Measurements from ENCODE around the gene TSPAN32.
"Not testable (repeated sequence)": the region's sequence is repeated elsewhere in the genome, so short reads cannot be mapped to it uniquely, and the experiment has no call there.

Gene TSPAN32

DNA sequence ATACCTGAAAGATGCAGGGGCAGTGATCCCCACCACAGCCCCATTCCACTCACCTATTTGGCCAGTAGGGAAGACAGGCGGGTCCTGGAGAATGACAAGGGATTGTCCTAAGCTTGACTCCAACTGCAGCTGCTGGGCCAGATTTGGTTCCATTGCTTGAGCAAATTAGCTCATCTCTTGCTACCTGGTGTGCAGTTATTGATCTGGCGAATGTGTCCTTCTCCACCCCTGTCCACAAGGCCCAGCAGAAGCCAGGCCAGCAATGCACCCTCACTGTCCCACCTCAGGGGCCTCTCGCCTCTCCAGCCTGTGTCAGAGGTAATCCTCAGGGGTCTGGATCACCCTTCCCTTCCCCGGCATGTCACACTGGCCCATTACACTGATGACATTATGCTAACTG is 23.3 kb downstream of the TSPAN32 start:
- no peak for DNase-seq (ENCODE audit: insufficient read length)
- TF ChIP-seq POLR2A (IDR thresholded peaks at IDR 0.05; ENCODE audit: low read depth, low read length) (no peak), POLR2AphosphoS5 (IDR thresholded peaks at IDR 0.05; ENCODE audit: low read depth, low read length) (no peak), TAF1 (IDR thresholded peaks at IDR 0.05; ENCODE audit: borderline replicate concordance, low read depth, low read length) (no peak)
- FAIRE-seq: no peak

DNA sequence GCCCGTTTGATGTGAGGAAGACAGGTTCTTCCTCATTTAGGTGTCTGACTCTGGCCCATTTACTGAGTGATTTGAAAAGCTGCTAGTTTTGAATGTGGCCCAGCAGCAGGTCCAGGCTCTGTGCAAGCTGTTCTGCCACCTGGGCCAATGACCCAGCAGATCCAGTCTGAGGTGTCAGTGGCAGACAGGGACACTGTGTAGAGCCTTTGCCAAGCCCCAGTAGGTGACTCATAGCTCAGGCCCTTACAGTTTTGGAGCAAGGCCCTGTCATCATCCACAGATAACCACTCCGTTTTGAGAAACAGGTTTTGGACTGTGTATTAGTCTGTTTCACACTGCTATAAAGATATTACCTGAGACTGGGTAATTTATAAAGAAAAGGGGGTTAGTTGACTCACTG is 23.9 kb downstream of the TSPAN32 start:
- FAIRE-seq: no peak
- no peak for TF ChIP-seq POLR2AphosphoS5 (IDR thresholded peaks at IDR 0.05; ENCODE audit: low read depth, low read length)
- no peak for DNase-seq (ENCODE audit: insufficient read length)

DNA sequence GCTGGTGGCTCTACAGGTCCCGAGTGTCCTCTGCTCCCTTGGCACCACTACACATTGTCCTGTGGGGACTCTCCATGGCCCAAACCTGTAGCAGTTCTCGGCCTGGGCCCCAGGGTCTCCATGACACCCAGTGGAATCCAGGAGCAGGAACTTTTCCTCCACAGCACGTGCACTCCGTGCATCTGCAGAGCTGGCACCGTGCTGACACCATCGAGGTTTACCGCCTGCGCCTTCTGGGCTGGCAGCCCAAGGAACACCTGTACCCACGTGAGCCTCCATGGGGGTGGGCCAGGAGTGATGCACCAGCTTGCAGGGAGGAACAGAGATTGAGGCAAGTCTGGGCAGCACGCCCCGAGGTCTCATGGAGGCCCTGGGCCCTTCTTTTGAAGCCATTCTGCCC is 25.2 kb downstream of the TSPAN32 start:
- FAIRE-seq: no peak
- TF ChIP-seq POLR2A (IDR thresholded peaks at IDR 0.05; ENCODE audit: low read depth, low read length): no peak
- TF ChIP-seq TAF1 (IDR thresholded peaks at IDR 0.05; ENCODE audit: borderline replicate concordance, low read depth, low read length): no peak
- no peak for TF ChIP-seq POLR2AphosphoS5 (IDR thresholded peaks at IDR 0.05; ENCODE audit: low read depth, low read length)
- DNase-seq (ENCODE audit: insufficient read length): no peak

DNA sequence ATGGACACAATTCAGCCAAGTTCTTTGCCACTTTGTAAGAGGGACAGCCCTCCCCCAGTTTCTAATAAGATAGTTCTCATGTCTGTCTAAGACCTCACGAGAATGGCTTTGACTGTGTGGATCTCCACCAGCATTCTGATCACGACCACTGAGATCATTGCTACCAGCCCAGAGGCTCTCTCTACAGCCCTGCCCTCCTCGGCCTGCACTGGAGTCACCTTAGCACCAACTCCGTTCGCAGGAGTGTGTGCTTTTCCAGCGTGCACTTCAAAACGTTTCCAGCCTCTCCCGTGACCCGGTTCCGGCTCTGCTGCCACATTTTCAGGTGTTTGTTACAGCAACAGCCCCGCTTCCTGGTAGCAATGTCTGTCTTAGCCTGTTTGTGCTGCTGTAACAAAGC is 26.2 kb downstream of the TSPAN32 start:
- DNase-seq (ENCODE audit: insufficient read length) (no peak), FAIRE-seq (no peak)
- TF ChIP-seq POLR2A (IDR thresholded peaks at IDR 0.05; ENCODE audit: low read depth, low read length): no peak
- no peak for TF ChIP-seq TAF1 (IDR thresholded peaks at IDR 0.05; ENCODE audit: borderline replicate concordance, low read depth, low read length)
- no peak for TF ChIP-seq POLR2AphosphoS5 (IDR thresholded peaks at IDR 0.05; ENCODE audit: low read depth, low read length)

DNA sequence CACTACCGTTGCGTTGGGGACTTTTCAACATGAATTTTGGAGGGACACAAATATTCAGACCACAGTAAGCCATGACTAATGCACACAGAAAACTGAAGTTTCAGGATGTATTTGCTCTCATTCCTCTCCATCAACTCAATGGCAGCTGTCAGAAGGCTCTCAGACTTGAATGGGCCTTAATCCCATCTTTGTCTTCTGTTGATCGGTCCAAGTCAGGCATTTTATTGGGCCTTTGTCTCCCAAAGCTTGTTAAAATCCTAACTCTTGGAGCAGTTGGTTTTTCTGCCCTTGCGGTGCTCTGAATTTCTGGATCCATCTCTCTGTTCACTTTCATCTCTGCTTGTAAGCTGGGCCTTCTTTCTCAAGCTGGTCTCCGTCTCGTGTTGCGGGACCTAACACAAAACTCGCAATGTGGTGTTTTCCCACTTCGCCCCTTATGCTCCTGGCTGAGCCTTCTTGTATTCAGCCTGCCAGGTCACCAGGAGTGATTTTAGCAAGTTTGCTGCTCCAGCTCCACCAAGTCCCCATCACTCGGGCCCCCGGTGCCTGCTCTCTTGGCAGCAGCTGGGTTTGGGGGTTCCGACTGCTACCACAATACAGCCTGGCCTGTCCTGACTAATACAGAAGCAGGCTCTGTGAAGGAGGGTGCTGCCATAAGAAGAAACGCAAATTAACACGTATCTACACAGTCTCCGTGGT is 27.0 kb downstream of the TSPAN32 start:
- FAIRE-seq: no peak

DNA sequence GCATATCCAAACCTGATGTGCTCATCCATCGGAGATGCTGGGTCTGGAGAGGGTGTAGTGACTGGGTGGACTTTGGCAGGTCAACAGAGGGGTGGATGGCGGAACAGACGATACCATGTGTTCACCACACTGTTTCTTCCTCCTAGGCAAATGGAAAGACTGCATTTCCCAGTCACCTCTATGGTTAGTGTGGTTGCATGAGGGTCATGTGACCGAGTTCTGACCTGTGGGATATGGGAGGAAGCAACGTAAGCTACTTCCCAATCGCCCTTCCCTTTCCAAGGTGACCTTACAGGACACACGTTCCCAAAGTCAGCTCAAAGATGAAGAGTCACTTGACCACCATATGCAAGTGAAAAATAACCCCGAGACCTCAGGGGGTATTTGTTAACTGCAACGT is 27.7 kb downstream of the TSPAN32 start:
- DNase-seq (ENCODE audit: insufficient read length) (no peak), FAIRE-seq (no peak)
- TF ChIP-seq TAF1 (IDR thresholded peaks at IDR 0.05; ENCODE audit: borderline replicate concordance, low read depth, low read length): no peak
- TF ChIP-seq POLR2AphosphoS5 (IDR thresholded peaks at IDR 0.05; ENCODE audit: low read depth, low read length): no peak
- no peak for TF ChIP-seq POLR2A (IDR thresholded peaks at IDR 0.05; ENCODE audit: low read depth, low read length)

More for the DNA sequence above, 27.0 kb downstream of the TSPAN32 start:
- DNase-seq (ENCODE audit: insufficient read length): no peak
- TF ChIP-seq TAF1 (IDR thresholded peaks at IDR 0.05; ENCODE audit: borderline replicate concordance, low read depth, low read length) (no peak), POLR2A (IDR thresholded peaks at IDR 0.05; ENCODE audit: low read depth, low read length) (no peak), POLR2AphosphoS5 (IDR thresholded peaks at IDR 0.05; ENCODE audit: low read depth, low read length) (no peak)

DNA sequence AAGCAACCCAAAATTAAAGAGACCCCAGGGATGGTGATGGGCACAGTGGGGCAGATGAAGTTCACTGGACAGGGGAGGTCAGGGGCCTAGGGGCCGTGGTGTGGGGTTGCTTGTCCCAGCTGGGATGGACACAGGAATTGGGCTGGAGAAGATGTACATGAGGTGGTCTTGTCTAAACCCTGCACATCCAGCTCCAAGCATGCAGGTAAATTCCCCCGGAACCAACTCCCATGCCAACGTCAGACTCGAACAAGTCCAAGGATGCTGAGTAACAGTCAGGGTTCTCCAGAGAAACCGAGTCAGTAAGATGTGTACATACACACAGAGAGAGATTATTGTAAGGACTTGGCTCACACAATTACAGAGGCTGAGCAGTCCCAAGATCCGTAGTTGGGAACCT is 28.9 kb downstream of the TSPAN32 start:
- no peak for DNase-seq (ENCODE audit: insufficient read length)
- no peak for FAIRE-seq
- no peak for TF ChIP-seq POLR2A (IDR thresholded peaks at IDR 0.05; ENCODE audit: low read depth, low read length)
- no peak for TF ChIP-seq POLR2AphosphoS5 (IDR thresholded peaks at IDR 0.05; ENCODE audit: low read depth, low read length)
- TF ChIP-seq TAF1 (IDR thresholded peaks at IDR 0.05; ENCODE audit: borderline replicate concordance, low read depth, low read length): no peak

DNA sequence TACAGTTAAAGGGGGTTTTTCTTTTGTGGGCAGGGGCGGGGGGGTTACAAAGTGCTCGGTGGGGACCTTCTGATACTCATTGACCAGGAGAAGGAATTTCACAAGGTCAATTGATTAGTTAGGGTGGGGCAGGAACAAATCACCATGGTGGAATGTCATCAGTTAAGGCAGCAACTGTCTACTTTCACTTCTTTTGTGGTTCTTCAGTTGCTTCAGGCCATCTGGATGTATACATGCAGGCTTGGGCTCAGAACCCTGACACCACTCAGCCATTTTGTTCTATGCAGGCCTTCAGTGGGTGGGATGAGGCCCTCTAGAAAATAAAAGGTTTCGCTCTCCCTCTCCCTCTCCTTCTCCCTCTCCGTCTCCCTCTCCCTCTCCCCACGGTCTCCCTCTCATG is 29.6 kb downstream of the TSPAN32 start:
- FAIRE-seq (no peak), DNase-seq (ENCODE audit: insufficient read length) (no peak)
- no peak for TF ChIP-seq POLR2AphosphoS5 (IDR thresholded peaks at IDR 0.05; ENCODE audit: low read depth, low read length)
- TF ChIP-seq POLR2A (IDR thresholded peaks at IDR 0.05; ENCODE audit: low read depth, low read length): no peak
- TF ChIP-seq TAF1 (IDR thresholded peaks at IDR 0.05; ENCODE audit: borderline replicate concordance, low read depth, low read length): no peak

DNA sequence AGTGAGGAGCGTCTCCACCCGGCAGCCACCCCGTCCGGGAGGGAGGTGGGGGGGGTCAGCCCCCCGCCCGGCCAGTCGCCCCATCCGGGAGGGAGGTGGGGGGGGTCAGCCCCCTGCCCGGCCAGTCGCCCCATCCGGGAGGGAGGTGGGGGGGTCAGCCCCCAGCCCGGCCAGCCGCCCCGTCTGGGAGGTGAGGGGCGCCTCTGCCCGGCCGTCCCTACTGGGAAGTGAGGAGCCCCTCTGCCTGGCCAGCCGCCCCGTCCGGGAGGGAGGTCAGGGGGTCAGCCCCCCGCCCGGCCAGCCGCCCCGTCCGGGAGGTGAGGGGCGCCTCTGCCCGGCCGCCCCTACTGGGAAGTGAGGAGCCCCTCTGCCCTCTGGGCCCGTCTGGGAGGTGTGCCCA is 30.8 kb downstream of the TSPAN32 start:
- not testable (repeated sequence) for DNase-seq (ENCODE audit: insufficient read length); FAIRE-seq

DNA sequence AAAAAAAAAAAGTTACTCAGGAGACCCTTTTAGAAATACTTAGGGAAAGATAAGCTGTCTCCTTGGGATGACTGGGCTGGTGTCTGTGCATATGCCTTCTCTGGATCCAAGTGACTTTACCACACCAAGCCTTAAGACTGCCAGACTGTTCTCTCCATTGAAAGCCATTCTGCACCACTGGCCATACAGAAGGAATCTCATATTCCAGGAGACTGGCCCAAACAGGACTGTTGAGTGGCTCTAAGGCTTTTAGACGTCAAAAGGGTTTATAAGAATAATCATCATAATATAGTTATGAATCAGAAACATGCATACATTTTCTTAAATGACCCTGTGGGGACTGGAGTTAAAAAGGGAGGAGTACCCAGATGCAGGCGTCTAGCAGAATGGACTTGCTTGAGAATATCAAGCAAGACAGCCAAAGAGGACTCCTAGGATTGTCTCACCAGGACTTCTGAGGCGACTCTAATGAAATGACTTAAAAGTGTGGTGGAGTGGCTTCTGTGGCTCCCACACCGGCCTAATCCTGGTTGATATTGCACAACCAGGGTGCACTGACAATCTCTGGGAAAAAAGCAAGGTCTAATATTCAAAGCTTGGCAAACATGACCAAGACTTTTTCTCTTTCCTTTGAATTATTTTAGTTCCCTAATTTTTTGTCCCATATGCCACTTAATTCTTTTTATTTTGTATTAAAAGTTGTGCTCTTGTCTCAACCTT is 31.8 kb downstream of the TSPAN32 start:
- not testable (repeated sequence) for DNase-seq (ENCODE audit: insufficient read length); FAIRE-seq

DNA sequence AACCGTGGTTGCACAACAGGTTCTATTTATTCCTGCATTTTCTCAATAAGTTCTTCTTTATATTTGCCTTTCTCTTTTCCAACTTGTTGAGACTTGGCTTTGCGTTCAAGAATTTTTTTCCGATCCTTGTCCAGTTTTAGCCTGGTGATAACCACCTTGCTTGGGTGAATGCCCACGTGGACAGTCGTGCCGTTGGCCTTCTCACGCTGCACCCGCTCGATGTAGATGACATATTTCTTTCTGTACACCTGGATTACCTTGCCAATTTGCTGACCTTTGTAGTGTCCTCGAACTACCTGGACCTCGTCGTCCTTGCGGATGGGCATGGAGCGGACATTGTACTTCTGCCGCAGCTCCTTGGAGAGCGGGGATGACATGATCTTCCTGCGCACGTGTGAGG is 33.5 kb downstream of the TSPAN32 start:
- not testable (repeated sequence) for FAIRE-seq; DNase-seq (ENCODE audit: insufficient read length)

DNA sequence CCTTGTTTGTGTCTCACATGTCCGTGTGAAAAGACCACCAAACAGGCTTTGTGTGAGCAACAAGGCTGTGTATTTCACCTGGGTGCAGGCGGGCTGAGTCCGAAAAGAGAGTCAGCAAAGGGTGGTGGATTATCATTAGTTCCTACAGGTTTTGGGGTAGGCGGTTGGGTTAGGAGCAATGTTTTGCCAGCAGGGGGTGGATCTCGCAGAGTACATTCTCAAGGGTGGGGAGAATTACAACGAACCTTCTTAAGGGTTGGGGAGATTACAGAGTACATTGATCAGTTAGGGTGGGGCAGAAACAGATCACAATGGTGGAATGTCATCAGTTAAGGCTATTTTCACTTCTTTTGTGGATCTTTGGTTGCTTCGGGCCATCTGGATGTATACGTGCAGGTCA is 36.9 kb downstream of the TSPAN32 start:
- DNase-seq (ENCODE audit: insufficient read length); FAIRE-seq: not testable (repeated sequence)

DNA sequence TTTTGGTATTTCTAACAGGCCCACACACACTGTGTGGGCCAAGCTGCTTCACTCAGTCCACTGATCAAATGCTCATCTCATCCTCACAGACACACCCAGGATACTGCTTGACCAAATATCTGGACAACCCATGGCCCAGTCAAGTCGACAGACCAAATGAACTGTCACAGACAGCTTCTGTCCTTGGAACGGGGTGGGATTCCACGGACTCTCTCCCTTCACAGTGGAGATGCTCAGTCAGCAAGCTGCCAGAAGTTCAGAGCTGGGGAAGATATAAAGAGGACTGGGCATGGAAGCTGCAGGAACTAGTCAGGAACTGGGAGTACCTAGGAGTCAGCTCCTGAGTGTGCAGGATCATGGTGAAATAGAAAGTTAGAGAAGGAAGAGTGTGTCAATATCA is 40.7 kb downstream of the TSPAN32 start:
- no peak for DNase-seq (ENCODE audit: insufficient read length)
- no peak for TF ChIP-seq POLR2AphosphoS5 (IDR thresholded peaks at IDR 0.05; ENCODE audit: low read depth, low read length)
- no peak for TF ChIP-seq POLR2A (IDR thresholded peaks at IDR 0.05; ENCODE audit: low read depth, low read length)
- no peak for TF ChIP-seq TAF1 (IDR thresholded peaks at IDR 0.05; ENCODE audit: borderline replicate concordance, low read depth, low read length)
- no peak for FAIRE-seq

All from GM12892 (cell line).